Measurements from ENCODE around the gene LNX1.
A peak's percentile ranks its signal among the peaks of the same experiment; 100 is the strongest.

Gene LNX1

GRCh38 chr4:53487766-53488165, 103.5 kb downstream of the LNX1 start:
- no peak overlapping the region for H3K27ac ChIP-seq
- H3K4me3 ChIP-seq: no peak overlapping the region
- DNase-seq (ENCODE audit: low spot score): no peak
- no peak for TF ChIP-seq CTCF (IDR thresholded peaks at IDR 0.05)

- DNase-seq (ENCODE audit: low spot score): no peak
- no peak overlapping the region for H3K4me3 ChIP-seq
- TF ChIP-seq CTCF (IDR thresholded peaks at IDR 0.05): no peak
- H3K27ac ChIP-seq: peak overlapping the region in 1 of 2 donors; percentile 15
Observed at GRCh38 chr4:53485658-53486040, 105.6 kb downstream of the LNX1 start.

GRCh38 chr4:53484911-53485657, 106.2 kb downstream of the LNX1 start:
- H3K4me3 ChIP-seq: no peak overlapping the region
- no peak for TF ChIP-seq CTCF (IDR thresholded peaks at IDR 0.05)
- H3K27ac ChIP-seq: peak overlapping the region in 1 of 2 donors; percentile 15
- no peak for DNase-seq (ENCODE audit: low spot score)

GRCh38 chr4:53483250-53483649, 108.0 kb downstream of the LNX1 start:
- TF ChIP-seq CTCF (IDR thresholded peaks at IDR 0.05): no peak
- no peak for DNase-seq (ENCODE audit: low spot score)
- no peak overlapping the region for H3K4me3 ChIP-seq
- no peak overlapping the region for H3K27ac ChIP-seq

- H3K27ac ChIP-seq: no peak overlapping the region
- no peak for DNase-seq (ENCODE audit: low spot score)
- TF ChIP-seq CTCF (IDR thresholded peaks at IDR 0.05): no peak
- H3K4me3 ChIP-seq: no peak overlapping the region
Observed at GRCh38 chr4:53481586-53481985, 109.7 kb downstream of the LNX1 start.

- DNase-seq (ENCODE audit: low spot score): no peak
- TF ChIP-seq CTCF (IDR thresholded peaks at IDR 0.05): no peak
- Histone ChIP-seq H3K4me3 (no peak overlapping the region), H3K27ac (no peak overlapping the region)
Observed at GRCh38 chr4:53480909-53481308, 110.4 kb downstream of the LNX1 start.

All from coronary artery (tissue), 2 donors.